T-helper 1 cell (primary cell): ENCODE measurements around the gene CORO6.

Experiments used
- DNase-seq, 5 donors: peaks; one replicate each; pipeline ENCODE4 v3.0.0-alpha.2; 2012 to 2020

CORO6 gene

GRCh38 chr17:29612404-29613280 is 10.1 kb downstream of the CORO6 start:
- DNase-seq, result no peak

- no peak for DNase-seq
Measured at GRCh38 chr17:29612094-29612403, 10.7 kb downstream of the CORO6 start.

- no peak for DNase-seq
Measured at GRCh38 chr17:29611351-29612093, 11.2 kb downstream of the CORO6 start.

- DNase-seq, result no peak
Measured at GRCh38 chr17:29610395-29610794, 12.3 kb downstream of the CORO6 start.

GRCh38 chr17:29608986-29609385 is 13.7 kb downstream of the CORO6 start:
- no peak for DNase-seq

- DNase-seq, result no peak
Measured at GRCh38 chr17:29607557-29608195, 15.0 kb downstream of the CORO6 start.

GRCh38 chr17:29603109-29603674 is 19.5 kb downstream of the CORO6 start:
- DNase-seq, result no peak

GRCh38 chr17:29597361-29598172 is 25.1 kb downstream of the CORO6 start:
- DNase-seq, result no peak

GRCh38 chr17:29596811-29597210 is 25.9 kb downstream of the CORO6 start:
- no peak for DNase-seq

GRCh38 chr17:29595943-29596774 is 26.6 kb downstream of the CORO6 start:
- DNase-seq, result no peak

GRCh38 chr17:29595107-29595942 is 27.4 kb downstream of the CORO6 start:
- DNase-seq, result no peak

GRCh38 chr17:29594519-29595090 is 28.1 kb downstream of the CORO6 start:
- no peak for DNase-seq

GRCh38 chr17:29593591-29594518 is 28.9 kb downstream of the CORO6 start:
- no peak for DNase-seq

- peak in 2 of 5 donors; percentile 34 to 35 for DNase-seq
Measured at GRCh38 chr17:29592850-29593551, 29.7 kb downstream of the CORO6 start, which contains the start of gene ANKRD13B. TSS of gene ANKRD13B (plus strand) at chr17:29593132. CDS start at chr17:29593622, 490 bp downstream.

- peak; percentile 57 to 75 (median 68) for DNase-seq
Measured at GRCh38 chr17:29591737-29592608, 30.7 kb downstream of the CORO6 start.

- DNase-seq, result peak in 1 of 5 donors; percentile 46
Measured at GRCh38 chr17:29591146-29591736, 31.5 kb downstream of the CORO6 start.
